ENCODE results near the gene MPHOSPH8. TPM values are rescaled to one million over a fixed set of nuclear protein-coding genes. Genes with fewer than 3 reads are reported as not detected.

MPHOSPH8 gene
- total and polyA plus RNA-seq, 2 of the 4 experiments (the other 2 are of a cell fraction), result 11.7 to 16.4 TPM

DNA sequence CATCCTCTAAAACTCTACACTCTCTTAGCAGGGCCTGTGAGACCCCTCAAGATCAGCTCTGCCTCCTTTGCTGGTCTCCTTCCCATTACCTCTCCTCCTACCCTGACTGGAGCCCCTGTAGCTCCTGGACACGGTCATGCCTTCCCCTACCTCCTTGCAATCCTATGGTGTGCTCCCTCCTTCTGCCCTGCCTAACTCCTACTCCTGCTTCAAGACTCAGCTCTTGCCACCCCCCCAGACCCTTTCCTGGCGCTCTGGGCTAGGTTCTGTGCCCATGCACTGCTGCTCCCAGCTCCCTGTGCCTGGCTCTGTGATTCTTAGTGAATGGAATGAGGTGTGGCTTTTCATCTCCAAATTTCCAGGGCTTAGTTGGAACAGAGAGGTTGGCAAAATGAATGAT lies 44.1 kb upstream of the MPHOSPH8 start:
- POLR2A ChIA-PET (ENCODE audit: unreplicated experiment), result no interaction called here
- Histone ChIP-seq H3K4me3 (ENCODE audit: insufficient read depth, low read depth, low read length) (no peak overlapping the region), H3K9ac (ENCODE audit: low read depth, low read length) (no peak overlapping the region), H2BK15ac (ENCODE audit: low read depth, low read length) (no peak overlapping the region), H4K20me1 (ENCODE audit: insufficient read depth, low read length) (no peaks in the 10 kb centered on the region), H4K5ac (ENCODE audit: low read depth, low read length) (no peak overlapping the region), H3K27me3 (ENCODE audit: control insufficient read depth, insufficient read depth, low read length) (peaks cover 2% of the 10 kb centered on the region; the same call in 1 of the 2 replicates), H3K4me2 (ENCODE audit: low read depth, low read length) (no peak overlapping the region), H3K4ac (ENCODE audit: low read depth, low read length) (no peak overlapping the region), H3K4me1 (ENCODE audit: control insufficient read depth, insufficient read depth, low read length) (no peaks in the 10 kb centered on the region), H3K9me3 (ENCODE audit: control insufficient read depth, insufficient read depth, low read length) (no peaks in the 10 kb centered on the region), H3K36me3 (ENCODE audit: control insufficient read depth, insufficient read depth, low read length) (no peaks in the 10 kb centered on the region), H2BK20ac (ENCODE audit: low read depth, low read length) (no peak overlapping the region), H2AFZ (replicated peaks; ENCODE audit: low read length, poor library complexity) (no peak overlapping the region), H3K79me1 (ENCODE audit: low read depth in 1 of 2, low read length in 2 of 2) (no peaks in the 10 kb centered on the region), H4K8ac (ENCODE audit: low read depth in 2 of 2, low read length in 2 of 2) (no peak overlapping the region), H2BK120ac (ENCODE audit: low read depth, low read length) (no peak overlapping the region), H2BK5ac (ENCODE audit: low read depth, low read length, poor library complexity, severe bottlenecking) (no peak overlapping the region), H3K23ac (ENCODE audit: low read depth, low read length) (no peak overlapping the region), H3K9me1 (ENCODE audit: insufficient read depth, low read length) (no peaks in the 10 kb centered on the region), H3K14ac (replicated peaks; ENCODE audit: low read depth, low read length) (no peak overlapping the region), H2AK5ac (ENCODE audit: low read depth, low read length) (no peak overlapping the region), H3K27ac (ENCODE audit: insufficient read depth, low read length) (no peak overlapping the region), H3K56ac (ENCODE audit: extremely low read depth, insufficient read depth, low read length) (no peak overlapping the region), H4K91ac (ENCODE audit: insufficient read depth, low read depth, low read length) (no peak overlapping the region), H2AK9ac (replicated peaks; ENCODE audit: low read depth, low read length, poor library complexity) (no peak overlapping the region), H3K18ac (ENCODE audit: low read depth, low read length) (no peak overlapping the region)
- ATAC-seq (ENCODE audit: low read depth) (no peak), DNase-seq (no peak)
- dilution Hi-C loops (cut with HindIII; ENCODE audit: low sequenced_read_pairs, unreplicated experiment), result no loop called here
- no TSS peak for BruUV-seq (replicated peaks)
- TF ChIP-seq FOS (IDR thresholded peaks at IDR 0.05; ENCODE audit: low read depth, low read length), result no peak
- no peak for TF ChIP-seq MAZ (IDR thresholded peaks at IDR 0.05; ENCODE audit: borderline replicate concordance, low read depth, low read length)
- TF ChIP-seq CTCF (conservative IDR thresholded peaks at IDR 0.05; ENCODE audit: low read depth, low read length), result no peak
- no peak for TF ChIP-seq CEBPB (IDR thresholded peaks at IDR 0.05; ENCODE audit: low read depth, low read length)
- TF ChIP-seq RAD21 (IDR thresholded peaks at IDR 0.05; ENCODE audit: low read length), result no peak
- no peak for TF ChIP-seq RCOR1 (IDR thresholded peaks at IDR 0.05; ENCODE audit: insufficient replicate concordance, low read length)
- TF ChIP-seq CHD1 (IDR thresholded peaks at IDR 0.05; ENCODE audit: low read depth, low read length), result no peak
- no peak for TF ChIP-seq ELK1 (IDR thresholded peaks at IDR 0.05; ENCODE audit: borderline replicate concordance, low read depth, low read length)
- intact Hi-C loops (cut with micrococcal nuclease), result no loop called here
- in situ Hi-C loops (cut with MboI; ENCODE audit: low sequenced_read_pairs), result no loop called here
- CTCF ChIA-PET, result no interaction called here
- no CpG with 5 or more reads among the region's 2 CpGs for WGBS, 2 experiments (ENCODE audit: extremely low coverage in 2 of 2, insufficient read length in 1 of 2)
